ENCODE measurements around the gene ANGPTL2.

Gene ANGPTL2

DNA sequence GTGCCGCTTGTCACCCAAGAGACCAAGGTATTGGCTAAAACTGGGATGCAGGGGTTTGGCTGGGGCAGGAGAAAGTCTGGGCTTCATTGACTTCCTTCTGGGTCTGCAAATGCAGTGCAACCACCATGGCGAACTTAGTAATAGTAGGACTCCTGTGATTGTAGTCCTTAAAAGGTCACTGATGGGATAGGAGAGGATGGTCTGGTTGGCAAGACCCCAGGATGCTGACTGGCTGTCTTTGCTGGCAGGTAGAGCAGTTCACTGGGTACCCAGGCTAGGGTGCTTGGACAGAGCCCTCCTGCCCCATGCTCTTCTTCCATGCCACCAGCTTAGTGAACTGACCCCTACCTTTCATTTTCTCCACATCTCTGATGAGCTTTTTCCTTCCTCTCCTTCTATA lies 37.2 kb downstream of the ANGPTL2 start:
- H3K27ac ChIP-seq (ENCODE audit: low read depth, low read length) = no peak overlapping the region
- peaks cover 23% of the 10 kb centered on the region for H3K36me3 ChIP-seq (ENCODE audit: insufficient read depth, low read length)
- no peaks in the 10 kb centered on the region for H3K9me3 ChIP-seq (ENCODE audit: low read length)
- no peak overlapping the region for H3K9ac ChIP-seq (ENCODE audit: low read length)
- H3K4me1 ChIP-seq (ENCODE audit: insufficient read depth, low read length) = peaks cover 5% of the 10 kb centered on the region
- no peak overlapping the region for H3K4me3 ChIP-seq (ENCODE audit: low read depth in 1 of 2, low read length in 2 of 2)
- no peaks in the 10 kb centered on the region for H3K27me3 ChIP-seq (ENCODE audit: control insufficient read depth in 1 of 2, insufficient read depth in 2 of 2, low read length in 2 of 2)

DNA sequence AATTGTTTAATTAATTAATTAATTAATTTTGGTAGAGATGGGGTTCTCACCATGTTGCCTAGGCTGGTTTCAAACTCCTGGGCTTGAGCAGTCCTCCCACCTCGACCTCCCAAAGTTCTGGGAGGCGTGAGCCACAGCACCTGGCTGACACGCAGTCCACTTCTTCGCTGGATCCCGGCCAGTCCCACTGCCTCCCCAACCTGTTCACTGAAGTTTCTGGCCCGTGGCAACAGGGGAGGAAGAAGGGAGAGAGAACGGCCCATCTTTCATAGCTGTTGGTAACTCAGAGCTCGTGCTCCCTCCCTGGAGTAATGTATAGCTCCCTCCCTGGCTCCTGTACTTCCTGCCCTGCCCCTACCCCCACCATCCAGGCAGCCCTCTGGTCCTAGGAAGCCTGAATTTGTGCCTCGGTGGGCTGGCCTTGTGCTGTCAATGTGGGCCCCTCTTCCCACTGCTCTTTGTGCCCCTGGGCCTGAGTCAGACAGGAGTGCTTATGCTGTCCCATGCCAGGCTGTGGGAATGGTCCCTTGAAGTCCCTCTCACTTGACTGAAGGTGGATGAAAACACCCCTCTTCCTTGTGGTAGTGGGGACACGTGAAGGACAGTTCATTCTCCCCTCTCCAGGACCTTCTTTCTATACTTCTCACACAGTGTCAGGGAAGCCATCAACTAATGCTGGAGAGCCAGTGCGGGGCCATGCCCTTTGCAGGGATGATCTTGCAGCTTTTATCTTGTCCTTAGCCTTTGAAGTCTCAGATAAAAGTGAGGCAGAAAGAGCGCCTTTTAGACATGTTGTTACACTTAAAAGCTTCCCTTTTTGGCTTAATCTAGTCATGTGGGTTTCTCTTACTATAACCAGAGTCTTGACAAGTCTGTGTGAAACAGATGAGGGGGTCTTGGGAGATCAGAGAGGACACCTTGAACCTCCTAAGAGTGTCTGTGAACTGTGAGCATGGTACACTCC lies 38.1 kb downstream of the ANGPTL2 start:
- Histone ChIP-seq H3K27ac (ENCODE audit: low read depth, low read length) (no peak overlapping the region), H3K4me1 (ENCODE audit: insufficient read depth, low read length) (no peaks in the 10 kb centered on the region), H3K27me3 (ENCODE audit: control insufficient read depth in 1 of 2, insufficient read depth in 2 of 2, low read length in 2 of 2) (no peaks in the 10 kb centered on the region), H3K36me3 (ENCODE audit: insufficient read depth, low read length) (peaks cover 22% of the 10 kb centered on the region), H3K9me3 (ENCODE audit: low read length) (no peaks in the 10 kb centered on the region), H3K4me3 (ENCODE audit: low read depth in 1 of 2, low read length in 2 of 2) (no peak overlapping the region), H3K9ac (ENCODE audit: low read length) (no peak overlapping the region)

DNA sequence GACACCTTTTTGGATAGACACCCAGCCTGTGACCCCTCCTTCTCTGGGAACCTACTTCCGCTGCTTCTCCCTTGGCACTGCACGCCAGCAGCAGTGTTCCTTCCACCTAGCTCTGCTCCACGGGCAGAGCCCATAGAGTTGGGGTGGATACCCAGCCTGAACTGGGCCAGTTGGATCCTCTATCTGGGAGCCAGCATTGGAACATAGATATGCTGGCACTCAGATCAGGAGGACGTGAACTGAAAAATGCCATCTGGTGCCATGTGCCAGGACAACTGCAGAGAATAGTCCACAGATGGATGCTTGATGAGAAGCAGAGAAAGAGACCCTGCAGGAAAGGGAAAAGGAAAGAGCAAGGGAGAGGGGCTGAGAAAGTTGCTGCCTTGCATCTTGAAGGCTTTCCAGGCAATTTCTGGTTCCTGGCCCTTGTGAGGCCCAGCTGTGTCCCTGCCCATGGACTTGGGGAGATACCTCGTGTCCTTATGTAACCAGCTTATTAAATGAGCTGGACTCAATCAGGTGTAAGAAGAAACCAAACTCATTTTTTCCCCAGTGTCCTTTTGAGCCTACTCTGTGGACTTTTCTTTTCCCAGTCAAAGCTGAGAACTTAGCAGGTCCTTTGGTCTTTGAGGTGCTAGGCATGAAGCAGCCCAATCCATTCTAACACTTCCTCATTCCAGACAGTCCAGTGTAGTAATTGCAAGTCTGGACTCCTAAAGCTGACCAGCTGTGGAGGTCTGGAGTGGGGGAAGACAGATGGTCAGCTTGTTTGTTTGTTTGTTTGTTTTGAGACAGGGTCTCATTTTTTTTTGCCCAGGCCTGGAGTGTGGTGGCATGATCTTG lies 39.1 kb downstream of the ANGPTL2 start:
- Histone ChIP-seq H3K9ac (ENCODE audit: low read length) (no peak overlapping the region), H3K27me3 (ENCODE audit: control insufficient read depth in 1 of 2, insufficient read depth in 2 of 2, low read length in 2 of 2) (no peaks in the 10 kb centered on the region), H3K4me3 (ENCODE audit: low read depth in 1 of 2, low read length in 2 of 2) (no peak overlapping the region), H3K27ac (ENCODE audit: low read depth, low read length) (no peak overlapping the region), H3K4me1 (ENCODE audit: insufficient read depth, low read length) (no peaks in the 10 kb centered on the region), H3K36me3 (ENCODE audit: insufficient read depth, low read length) (peaks cover 13% of the 10 kb centered on the region), H3K9me3 (ENCODE audit: low read length) (no peaks in the 10 kb centered on the region)

DNA sequence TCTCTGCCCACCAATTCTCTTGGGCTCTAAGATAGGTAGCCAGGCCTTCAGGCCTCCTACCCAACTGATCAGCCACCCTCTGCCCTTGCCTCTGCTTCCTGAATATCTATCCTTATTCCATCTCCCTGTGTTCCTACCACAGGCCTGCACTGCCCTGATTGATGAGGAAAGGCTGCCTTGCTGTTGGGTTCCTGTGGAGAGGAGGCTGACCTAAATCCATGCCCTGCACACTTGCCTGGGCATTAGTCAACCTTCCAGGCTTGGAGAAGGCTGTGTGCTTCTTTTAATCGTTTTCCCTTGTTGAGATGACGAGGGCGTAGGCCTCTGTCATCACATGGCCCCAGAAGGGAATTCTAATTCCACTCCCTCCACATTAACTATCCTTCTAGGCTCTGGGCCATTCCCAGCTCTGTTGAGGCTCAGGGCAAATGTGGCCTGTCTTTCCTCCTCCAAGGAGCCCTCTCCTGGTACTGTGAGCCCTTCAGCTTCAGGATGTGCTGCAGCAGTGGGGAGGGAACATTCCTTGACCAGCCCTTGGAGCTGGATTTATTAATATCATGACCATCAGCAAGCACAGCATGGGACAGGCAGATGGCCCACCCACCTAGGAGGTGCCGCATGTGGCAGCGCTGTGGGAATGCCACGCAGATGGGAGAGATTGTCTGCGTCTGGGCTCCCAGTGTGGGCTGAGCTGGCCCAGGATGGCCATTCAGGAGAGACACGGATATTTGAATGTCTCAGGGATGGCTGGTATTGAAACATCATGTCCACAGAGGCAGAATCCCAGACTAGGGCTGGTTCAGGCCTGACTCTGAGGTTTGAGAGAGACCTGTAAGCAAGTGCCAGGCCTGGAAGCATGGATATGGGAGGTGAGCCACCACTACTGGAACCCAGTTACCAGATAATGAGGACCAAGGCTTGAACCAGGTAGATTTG lies 40.9 kb downstream of the ANGPTL2 start:
- Histone ChIP-seq H3K9me3 (ENCODE audit: low read length) (no peaks in the 10 kb centered on the region), H3K4me3 (ENCODE audit: low read depth in 1 of 2, low read length in 2 of 2) (no peak overlapping the region), H3K27me3 (ENCODE audit: control insufficient read depth in 1 of 2, insufficient read depth in 2 of 2, low read length in 2 of 2) (no peaks in the 10 kb centered on the region), H3K9ac (ENCODE audit: low read length) (no peak overlapping the region), H3K36me3 (ENCODE audit: insufficient read depth, low read length) (no peaks in the 10 kb centered on the region), H3K27ac (ENCODE audit: low read depth, low read length) (no peak overlapping the region), H3K4me1 (ENCODE audit: insufficient read depth, low read length) (no peaks in the 10 kb centered on the region)

DNA sequence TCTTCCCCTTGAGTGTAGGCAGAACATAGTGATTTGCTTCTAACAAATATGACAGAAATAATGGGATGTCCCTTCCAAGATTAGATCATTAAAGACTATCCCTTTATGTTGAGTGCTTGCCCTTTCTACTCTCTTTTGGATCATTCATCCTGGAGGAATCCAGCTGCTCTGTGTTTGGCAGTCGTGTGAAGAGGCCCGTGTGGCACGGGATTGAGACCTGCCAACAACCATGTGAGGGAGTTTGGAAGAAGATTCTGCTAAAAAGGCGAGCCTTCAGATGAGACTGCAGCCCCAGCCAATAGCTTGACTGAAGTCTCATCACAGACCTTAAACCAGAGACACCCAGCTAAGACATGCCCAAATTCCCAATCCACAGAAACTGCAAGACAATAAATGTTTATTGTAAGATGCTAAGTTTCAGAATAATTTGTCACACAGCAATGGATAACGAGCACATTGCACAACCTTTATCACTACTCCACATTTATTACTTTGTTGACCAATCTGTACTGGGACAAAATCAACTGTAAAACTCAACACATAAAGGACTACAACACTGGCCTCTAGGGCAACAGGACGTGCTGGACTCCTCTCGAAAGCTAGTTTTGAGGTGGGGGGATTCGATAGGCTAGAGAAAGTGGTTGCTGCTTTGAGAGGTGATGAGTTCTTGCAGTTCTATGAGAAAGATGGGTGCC lies 42.8 kb downstream of the ANGPTL2 start:
- Histone ChIP-seq H3K36me3 (ENCODE audit: insufficient read depth, low read length) (no peaks in the 10 kb centered on the region), H3K4me1 (ENCODE audit: insufficient read depth, low read length) (peaks cover 14% of the 10 kb centered on the region), H3K27me3 (ENCODE audit: control insufficient read depth in 1 of 2, insufficient read depth in 2 of 2, low read length in 2 of 2) (no peaks in the 10 kb centered on the region), H3K9ac (ENCODE audit: low read length) (no peak overlapping the region), H3K27ac (ENCODE audit: low read depth, low read length) (no peak overlapping the region), H3K9me3 (ENCODE audit: low read length) (no peaks in the 10 kb centered on the region), H3K4me3 (ENCODE audit: low read depth in 1 of 2, low read length in 2 of 2) (no peak overlapping the region)

DNA sequence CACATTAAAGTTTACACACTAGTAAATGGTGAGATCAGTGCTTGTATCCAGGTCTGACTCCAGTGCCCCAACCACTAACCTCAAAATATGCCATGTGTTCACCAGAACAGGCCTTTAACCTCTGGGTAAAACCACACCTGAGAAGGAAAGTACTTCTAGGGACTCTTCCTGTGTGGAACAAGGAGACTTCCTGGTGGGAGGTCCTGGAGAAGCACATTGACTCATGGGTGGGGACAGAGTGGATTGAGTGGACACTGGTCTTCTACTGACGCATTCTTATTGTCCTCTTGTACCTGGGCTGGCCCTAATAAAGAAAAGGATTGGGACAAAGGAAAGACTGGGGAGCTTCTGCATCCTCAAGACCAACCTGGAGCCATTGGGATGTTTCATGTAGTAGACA lies 43.4 kb downstream of the ANGPTL2 start:
- H3K4me3 ChIP-seq (ENCODE audit: low read depth in 1 of 2, low read length in 2 of 2) = no peak overlapping the region
- H3K36me3 ChIP-seq (ENCODE audit: insufficient read depth, low read length) = no peaks in the 10 kb centered on the region
- H3K4me1 ChIP-seq (ENCODE audit: insufficient read depth, low read length) = peaks cover 19% of the 10 kb centered on the region
- no peaks in the 10 kb centered on the region for H3K27me3 ChIP-seq (ENCODE audit: control insufficient read depth in 1 of 2, insufficient read depth in 2 of 2, low read length in 2 of 2)
- no peak overlapping the region for H3K27ac ChIP-seq (ENCODE audit: low read depth, low read length)
- H3K9ac ChIP-seq (ENCODE audit: low read length) = no peak overlapping the region
- no peaks in the 10 kb centered on the region for H3K9me3 ChIP-seq (ENCODE audit: low read length)

DNA sequence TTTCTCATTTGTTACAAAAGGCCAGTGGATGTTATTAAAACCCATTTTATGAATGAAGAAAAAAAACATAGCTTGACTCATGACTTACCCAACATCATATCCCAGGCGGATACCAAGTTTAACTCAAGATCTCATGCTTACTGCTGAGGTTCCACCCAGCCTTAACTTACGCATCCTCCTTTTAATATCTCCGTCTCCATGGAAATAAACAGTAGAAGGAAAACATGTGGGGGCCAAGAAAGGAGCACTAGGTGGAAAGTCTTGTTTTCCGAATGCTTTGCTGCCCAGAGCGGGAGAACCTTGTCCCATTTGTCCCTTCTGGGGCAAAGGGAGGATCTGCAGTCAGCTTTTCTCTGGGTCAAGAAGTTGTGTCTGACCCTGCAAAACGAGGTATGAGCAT lies 44.1 kb downstream of the ANGPTL2 start:
- H3K4me1 ChIP-seq (ENCODE audit: insufficient read depth, low read length) = peaks cover 19% of the 10 kb centered on the region
- H3K27ac ChIP-seq (ENCODE audit: low read depth, low read length) = no peak overlapping the region
- no peaks in the 10 kb centered on the region for H3K36me3 ChIP-seq (ENCODE audit: insufficient read depth, low read length)
- H3K9ac ChIP-seq (ENCODE audit: low read length) = no peak overlapping the region
- H3K27me3 ChIP-seq (ENCODE audit: control insufficient read depth in 1 of 2, insufficient read depth in 2 of 2, low read length in 2 of 2) = no peaks in the 10 kb centered on the region
- no peaks in the 10 kb centered on the region for H3K9me3 ChIP-seq (ENCODE audit: low read length)
- no peak overlapping the region for H3K4me3 ChIP-seq (ENCODE audit: low read depth in 1 of 2, low read length in 2 of 2)

DNA sequence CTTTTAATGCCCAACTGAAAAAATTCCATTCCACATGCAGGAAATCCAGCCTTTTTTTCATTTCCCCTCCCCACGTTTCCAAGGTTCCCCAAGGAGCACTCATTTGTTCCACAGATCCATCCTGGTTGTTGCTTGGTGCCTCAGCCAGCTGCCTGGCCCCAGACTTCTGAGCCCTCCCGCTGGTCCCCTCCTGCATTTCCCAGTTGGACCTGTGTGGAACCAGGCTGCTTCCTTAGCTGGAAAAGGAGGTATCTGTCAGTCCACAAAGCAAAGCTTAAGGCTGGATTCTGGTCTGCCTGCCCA lies 44.8 kb downstream of the ANGPTL2 start:
- Histone ChIP-seq H3K4me1 (ENCODE audit: insufficient read depth, low read length) (peaks cover 19% of the 10 kb centered on the region), H3K27ac (ENCODE audit: low read depth, low read length) (no peak overlapping the region), H3K36me3 (ENCODE audit: insufficient read depth, low read length) (no peaks in the 10 kb centered on the region)

GRCh38 chr9:127076860-127077643 lies 45.4 kb downstream of the ANGPTL2 start:
- H3K9me3 ChIP-seq (ENCODE audit: low read length) = no peaks in the 10 kb centered on the region
- H3K36me3 ChIP-seq (ENCODE audit: insufficient read depth, low read length) = no peaks in the 10 kb centered on the region
- peaks cover 19% of the 10 kb centered on the region for H3K4me1 ChIP-seq (ENCODE audit: insufficient read depth, low read length)
- H3K27ac ChIP-seq (ENCODE audit: low read depth, low read length) = no peak overlapping the region
- no peak overlapping the region for H3K4me3 ChIP-seq (ENCODE audit: low read depth in 1 of 2, low read length in 2 of 2)
- no peak overlapping the region for H3K9ac ChIP-seq (ENCODE audit: low read length)
- no peaks in the 10 kb centered on the region for H3K27me3 ChIP-seq (ENCODE audit: control insufficient read depth in 1 of 2, insufficient read depth in 2 of 2, low read length in 2 of 2)

More for the DNA sequence above, 44.8 kb downstream of the ANGPTL2 start:
- no peaks in the 10 kb centered on the region for H3K27me3 ChIP-seq (ENCODE audit: control insufficient read depth in 1 of 2, insufficient read depth in 2 of 2, low read length in 2 of 2)
- no peak overlapping the region for H3K4me3 ChIP-seq (ENCODE audit: low read depth in 1 of 2, low read length in 2 of 2)
- no peaks in the 10 kb centered on the region for H3K9me3 ChIP-seq (ENCODE audit: low read length)
- no peak overlapping the region for H3K9ac ChIP-seq (ENCODE audit: low read length)

Data from muscle layer of colon (tissue), 2 donors.